HG02571 (cell line): ENCODE data around the gene ZNF669.

Experiments
- ATAC-seq: cut with Tn5 transposase; IDR thresholded peaks from one replicate; pipeline ENCODE4 v1.9.1; 2021; ENCODE audit warnings: mild to moderate bottlenecking, moderate library complexity; ENCODE audit not compliant: unreplicated experiment

Gene ZNF669

GRCh38 chr1:247077213-247077612, 26.9 kb downstream of the ZNF669 start:
- no peak for ATAC-seq

GRCh38 chr1:247070645-247071044, 33.5 kb downstream of the ZNF669 start:
- no peak for ATAC-seq

GRCh38 chr1:247064304-247064703, 39.9 kb downstream of the ZNF669 start:
- no peak for ATAC-seq

GRCh38 chr1:247060771-247061170, 43.4 kb downstream of the ZNF669 start:
- ATAC-seq: no peak

GRCh38 chr1:247056071-247056470, 48.1 kb downstream of the ZNF669 start:
- no peak for ATAC-seq

- no peak for ATAC-seq
Measured at GRCh38 chr1:247054992-247055415, 49.2 kb downstream of the ZNF669 start.
